8988T (cell line): ENCODE measurements around the gene DLEC1.
A peak's percentile ranks its signal among the peaks of the same experiment; 100 is the strongest.
"Not testable (repeated sequence)": the region's sequence is repeated elsewhere in the genome, so short reads cannot be mapped to it uniquely, and the experiment has no call there.

Experiments
- DNase-seq: peaks from one replicate; pipeline ENCODE4 v3.0.0; 2011

DLEC1 gene

DNA sequence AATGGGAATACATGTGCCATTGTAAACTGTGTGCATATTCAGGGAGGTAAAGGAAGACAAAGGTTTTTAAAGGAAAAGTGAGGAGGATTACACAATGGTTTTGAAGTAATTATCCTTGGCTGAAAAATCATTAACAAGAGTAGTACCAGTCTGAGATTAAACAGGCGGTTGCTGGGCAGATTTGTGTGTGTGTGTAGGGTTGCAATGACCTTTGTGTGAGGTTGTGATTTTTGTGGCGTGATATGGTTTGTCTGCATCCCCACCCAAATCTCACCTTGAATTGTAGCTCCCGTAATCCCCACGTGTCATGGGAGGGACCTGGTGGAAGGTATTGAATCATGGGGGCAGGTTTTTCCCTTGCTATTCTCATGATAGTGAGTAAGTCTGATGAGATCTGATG lies 7.0 kb downstream of the DLEC1 start:
- DNase-seq: no peak

DNA sequence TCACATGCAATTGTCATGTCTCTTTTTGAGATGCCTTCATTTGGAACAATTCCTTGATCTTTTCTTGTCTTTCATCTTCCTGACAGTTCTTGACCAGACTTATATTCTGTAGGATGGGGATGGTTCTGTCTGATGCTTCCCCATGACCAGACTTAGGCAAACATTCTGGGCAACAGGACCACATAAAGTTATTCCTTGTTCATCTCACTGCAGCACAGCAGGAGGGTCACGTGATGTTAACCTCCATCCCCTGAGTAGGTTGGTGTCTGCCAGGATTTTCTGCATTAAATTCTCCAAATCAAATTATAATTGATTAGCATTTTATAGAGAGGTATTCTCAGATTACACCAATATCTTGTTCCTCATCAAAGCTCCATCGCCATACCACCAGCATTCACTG lies 7.8 kb downstream of the DLEC1 start:
- DNase-seq: no peak

DNA sequence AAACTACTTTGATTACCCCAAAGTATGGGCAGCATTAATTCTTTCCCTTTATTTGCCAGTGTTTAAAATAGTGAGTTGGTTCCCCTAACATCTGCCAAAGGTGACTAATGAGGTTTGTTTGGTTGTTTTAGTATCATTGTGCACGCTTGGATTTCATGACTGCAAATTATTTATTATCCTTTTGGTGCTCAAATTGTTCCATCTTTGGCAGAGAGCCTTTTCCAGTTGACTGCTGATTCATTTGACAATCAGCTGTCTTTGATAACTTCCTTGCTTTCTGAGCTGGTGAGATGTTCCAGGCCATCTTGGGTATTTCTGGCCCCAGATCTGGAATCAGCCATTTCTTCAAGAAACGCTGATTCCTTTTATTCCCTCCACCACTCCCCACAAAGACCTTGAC lies 8.9 kb downstream of the DLEC1 start:
- no peak for DNase-seq

DNA sequence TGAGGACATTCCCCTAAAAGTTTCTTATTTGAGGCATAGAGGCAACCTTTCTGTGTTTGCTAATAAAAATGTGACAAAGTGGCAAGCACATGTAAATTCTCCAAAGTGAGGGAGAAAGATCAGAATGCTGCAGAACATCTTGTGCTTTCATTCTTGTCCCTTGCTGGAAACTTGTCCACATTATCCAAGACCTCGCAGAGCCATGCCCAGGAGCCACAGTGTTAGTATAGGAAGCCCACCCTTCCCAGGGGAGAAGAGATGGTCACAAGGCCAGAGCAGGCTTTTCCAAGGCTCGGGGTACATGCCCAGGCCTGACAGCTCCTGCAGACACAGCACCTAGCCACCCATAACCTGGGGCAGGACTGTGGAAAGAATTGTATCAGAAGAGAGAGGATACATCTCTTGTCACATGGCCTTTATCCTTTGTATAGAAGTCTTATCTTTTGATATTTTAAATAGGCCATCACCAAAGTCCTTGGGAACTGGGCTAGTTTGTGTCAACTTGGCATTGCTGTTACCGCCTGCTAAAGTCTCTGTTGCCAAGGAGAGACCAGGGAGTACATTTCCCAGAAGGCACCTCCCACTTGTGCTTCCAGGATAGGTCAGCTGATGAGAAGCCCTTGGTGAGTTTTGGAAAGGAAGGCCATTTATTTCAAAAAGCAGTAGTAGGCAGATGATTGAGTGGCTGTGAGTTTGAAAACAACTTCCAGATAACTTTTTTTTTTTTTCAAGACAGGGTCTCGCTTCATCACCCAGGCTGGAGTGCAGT lies 10.5 kb downstream of the DLEC1 start:
- no peak for DNase-seq

DNA sequence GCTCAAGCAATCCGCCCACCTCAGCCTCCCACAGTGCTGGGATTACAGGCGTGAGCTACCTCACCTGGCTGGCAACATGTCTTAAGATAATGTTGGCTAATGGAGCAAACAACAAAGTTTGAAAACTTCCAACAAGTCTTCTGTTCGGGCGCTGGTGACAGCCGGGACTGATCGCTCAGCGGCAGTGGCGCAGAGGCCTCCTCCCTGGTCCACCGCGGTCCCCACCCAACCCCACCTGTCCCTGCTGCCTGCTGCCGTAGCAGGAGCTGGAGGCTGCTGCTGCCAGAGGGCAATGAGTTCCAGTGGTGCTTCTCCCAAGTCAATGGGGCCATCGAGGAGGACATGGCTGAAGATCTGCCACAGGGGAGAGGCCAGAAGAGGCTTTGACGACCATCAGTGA lies 12.1 kb downstream of the DLEC1 start:
- no peak for DNase-seq

DNA sequence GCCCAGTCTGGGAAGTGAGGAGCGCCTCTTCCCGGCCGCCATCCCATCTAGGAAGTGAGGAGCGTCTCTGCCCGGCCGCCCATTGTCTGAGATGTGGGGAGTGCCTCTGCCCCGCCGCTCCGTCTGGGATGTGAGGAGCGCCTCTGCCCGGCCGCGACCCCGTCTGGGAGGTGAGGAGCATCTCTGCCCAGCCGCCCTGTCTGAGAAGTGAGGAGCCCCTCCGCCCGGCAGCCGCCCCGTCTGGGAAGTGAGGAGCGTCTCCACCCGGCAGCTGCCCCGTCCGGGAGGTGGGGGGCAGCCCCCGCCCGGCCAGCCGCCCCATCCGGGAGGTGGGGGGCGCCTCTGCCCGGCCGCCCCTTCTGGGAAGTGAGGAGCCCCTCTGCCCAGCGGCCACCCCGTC lies 14.3 kb downstream of the DLEC1 start:
- not testable (repeated sequence) for DNase-seq

DNA sequence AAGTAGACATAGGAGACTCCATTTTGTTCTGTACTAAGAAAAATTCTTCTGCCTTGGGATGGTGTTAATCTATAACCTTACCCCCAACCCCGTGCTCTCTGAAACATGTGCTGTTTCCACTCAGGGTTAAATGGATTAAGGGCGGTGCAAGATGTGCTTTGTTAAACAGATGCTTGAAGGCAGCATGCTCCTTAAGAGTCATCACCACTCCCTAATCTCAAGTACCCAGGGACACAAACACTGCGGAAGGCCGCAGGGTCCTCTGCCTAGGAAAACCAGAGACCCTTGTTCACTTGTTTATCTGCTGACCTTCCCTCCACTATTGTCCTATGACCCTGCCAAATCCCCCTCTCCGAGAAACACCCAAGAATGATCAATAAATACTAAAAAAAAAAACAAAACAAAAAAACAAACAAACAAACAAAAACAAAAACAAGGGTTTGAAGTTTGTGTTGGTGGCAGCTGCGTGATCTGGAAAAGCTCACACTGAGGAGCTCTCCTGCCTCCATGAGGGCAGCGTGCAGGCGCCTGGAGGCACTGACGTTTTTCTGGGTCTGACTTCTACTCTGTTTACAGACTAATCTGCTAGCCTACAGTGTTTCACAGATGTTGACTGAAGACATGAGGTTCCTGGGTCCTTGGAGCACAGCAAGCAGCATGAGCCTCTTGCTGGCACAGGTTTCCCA lies 14.9 kb downstream of the DLEC1 start:
- not testable (repeated sequence) for DNase-seq

DNA sequence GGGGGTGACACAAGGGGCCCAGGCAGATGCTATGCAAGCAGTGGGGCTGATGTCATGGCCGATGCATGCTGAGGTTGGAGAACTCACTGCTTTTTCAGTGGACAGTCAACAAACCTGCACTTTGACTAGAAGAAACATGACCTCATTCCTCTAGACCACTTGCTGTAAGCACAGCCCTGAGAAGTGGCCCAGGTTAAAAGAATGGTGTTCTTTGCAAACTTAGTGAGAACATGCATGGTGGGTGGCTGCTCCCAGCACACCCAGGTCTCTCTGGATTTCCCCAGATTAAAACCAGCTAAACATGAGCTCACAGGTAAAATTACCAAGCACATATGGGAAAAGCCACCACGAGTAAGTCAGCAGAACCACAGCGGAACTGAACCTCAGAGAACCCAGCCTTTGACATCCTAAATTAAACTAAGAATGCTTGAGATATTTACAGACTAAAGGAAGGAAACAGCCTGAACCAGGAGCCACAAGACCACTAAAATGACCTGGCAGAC lies 15.5 kb downstream of the DLEC1 start:
- DNase-seq: no peak

DNA sequence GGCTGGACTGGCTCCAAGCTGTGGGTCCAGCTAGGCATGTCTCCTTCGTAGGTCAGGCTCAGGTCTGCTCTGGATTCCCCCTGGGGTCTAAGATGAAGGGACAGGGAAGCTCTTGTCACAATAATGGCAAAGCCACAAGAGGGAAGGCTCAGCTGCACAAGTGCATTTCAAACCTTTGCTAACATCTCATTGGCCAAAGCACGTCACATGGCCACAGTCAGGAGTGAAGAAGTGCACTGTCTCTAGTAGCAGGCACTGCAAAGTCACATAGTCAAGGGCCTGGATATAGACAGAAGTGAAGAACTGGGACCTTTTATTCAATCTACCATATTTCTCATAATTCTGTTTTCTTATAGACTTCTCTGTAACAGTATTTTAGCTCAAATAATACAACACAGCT lies 20.1 kb downstream of the DLEC1 start:
- DNase-seq: no peak

DNA sequence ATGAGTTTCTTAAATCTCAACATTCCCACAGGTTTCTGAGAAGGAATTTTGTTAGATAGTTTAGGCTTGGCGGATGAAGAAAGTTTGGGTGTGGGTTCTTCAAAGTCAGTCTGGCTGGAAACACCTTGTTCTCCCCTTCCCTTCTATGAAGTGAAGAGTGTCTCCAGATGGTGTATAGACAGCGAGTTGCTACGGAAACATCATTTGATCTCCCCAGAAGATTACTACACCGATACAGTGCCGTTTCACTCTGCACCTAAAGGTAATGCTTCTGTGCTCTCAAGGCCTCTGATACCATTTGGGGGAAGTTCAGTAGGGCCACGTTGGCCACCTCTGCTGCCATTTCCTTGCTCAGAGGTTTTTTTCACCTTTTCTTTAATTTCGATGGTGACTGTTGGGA lies 20.6 kb downstream of the DLEC1 start:
- no peak for DNase-seq

DNA sequence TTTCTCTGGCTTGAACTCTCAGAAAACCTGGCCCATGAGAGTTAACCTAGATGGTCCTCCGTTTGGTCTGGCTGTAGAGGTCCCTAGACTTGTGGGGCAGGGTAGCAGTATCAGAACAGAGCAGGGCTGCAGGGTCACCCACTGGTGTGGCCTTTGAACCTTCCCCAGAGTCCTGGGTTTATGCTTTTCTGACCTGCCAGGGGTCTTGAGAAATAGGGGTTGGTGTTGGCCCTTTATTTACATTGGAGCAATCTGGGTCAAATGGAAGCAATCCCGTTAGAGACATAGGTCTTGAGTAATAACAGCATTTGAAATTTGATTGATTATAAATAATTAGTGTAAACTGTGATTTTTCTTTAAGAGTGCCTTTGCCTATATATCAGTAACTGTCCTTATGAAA lies 23.8 kb downstream of the DLEC1 start:
- DNase-seq: no peak

DNA sequence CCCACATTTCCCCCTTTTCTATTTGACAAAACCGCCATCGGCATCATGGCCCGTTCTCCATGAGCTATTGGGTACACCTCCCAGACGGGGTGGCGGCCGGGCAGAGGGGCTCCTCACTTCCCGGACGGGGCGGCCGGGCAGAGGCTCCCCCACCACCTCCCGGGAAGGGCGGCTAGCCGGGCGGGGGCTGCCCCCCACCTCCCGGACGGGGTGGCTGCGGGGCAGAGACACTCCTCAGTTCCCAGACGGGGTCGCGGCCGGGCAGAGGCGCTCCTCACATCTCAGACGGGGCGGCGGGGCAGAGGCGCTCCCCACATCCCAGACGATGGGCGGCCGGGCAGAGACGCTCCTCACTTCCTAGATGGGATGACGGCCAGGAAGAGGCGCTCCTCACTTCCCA lies 25.4 kb downstream of the DLEC1 start:
- DNase-seq: not testable (repeated sequence)

DNA sequence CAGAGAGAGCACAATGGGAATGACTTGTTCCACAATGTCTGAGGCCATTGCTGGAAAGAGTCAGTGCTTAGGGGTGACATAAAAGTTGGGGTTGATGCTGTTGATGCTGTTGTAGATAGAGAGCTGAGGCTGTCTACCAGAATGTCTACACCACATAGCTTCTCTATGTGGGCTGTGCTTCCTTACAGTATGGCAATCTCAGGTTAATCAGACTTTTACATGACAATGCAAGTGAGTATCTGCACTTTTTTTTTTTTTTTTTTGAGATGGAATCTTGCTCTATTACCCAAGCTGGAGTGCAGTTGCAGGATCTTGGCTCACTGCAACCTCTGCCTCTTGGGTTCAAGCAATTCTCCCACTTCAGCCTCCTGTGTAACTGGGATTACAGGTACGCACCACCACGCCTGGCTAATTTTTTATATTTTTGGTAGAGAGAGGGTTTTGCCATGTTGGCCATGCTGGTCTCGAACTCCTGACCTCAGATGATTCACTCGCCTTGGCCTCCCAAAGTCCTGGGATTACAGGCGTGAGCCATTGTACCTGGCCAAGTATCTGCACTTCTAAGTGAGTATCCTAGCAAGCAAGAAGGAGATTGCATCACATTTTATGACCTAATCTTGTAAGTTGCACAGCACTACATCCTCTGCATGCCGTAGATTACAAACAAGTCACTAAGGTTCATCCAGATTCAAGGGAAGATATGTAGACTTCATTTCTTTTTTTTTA lies 28.7 kb downstream of the DLEC1 start:
- DNase-seq: no peak

DNA sequence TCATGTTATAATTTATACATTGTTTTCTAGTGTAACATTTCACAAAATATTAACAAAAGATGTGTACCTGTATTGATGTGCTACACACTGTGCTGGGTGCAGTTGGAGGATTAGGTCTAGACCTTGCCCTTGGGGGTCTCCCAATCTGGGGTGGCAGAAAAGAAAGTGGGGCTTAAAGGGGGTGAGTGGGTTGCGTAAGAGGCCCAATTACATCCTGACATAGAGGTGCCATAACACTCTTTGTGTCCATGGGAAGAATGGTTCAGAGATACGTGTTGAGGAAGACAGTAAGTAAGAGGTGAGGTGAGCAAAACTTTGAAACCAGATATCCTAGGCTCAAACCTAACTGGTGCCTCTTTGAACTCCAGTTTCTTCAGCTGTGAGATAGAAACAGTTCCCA lies 31.0 kb downstream of the DLEC1 start:
- no peak for DNase-seq

DNA sequence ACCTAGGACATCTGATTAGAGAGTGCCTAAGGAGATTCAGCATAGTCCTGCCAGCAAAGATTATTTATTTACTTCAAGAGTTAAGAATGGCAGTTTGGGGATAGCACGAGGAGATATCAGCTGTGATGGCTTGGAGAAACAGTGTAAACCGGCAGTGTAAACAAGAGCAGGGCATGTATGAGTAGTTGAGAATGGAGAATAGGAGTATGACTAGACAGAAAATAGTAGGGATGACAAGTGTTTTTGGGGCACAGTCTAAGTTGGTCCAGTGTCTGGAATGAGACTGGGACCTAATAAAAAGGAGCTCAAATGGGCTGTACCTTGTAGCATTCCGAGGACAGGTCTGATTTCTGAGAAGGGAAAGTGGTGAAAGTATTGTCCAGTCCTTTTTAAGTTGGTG lies 38.1 kb downstream of the DLEC1 start:
- not testable (repeated sequence) for DNase-seq

DNA sequence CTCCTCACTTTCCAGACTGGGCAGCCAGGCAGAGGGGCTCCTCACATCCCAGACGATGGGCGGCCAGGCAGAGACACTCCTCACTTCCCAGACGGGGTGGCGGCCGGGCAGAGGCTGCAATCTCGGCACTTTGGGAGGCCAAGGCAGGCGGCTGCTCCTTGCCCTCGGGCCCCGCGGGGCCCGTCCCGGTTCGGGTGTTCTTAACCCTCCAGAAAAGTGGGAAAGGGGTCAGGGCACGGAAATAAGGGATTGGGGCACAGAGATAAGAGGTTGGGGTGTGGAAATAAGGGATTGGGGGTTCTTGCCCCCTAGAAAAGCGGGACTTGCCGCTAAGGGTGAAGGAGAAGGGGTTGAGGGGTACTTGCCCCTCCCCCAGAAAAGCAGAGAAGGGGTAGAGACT lies 43.3 kb downstream of the DLEC1 start:
- not testable (repeated sequence) for DNase-seq

DNA sequence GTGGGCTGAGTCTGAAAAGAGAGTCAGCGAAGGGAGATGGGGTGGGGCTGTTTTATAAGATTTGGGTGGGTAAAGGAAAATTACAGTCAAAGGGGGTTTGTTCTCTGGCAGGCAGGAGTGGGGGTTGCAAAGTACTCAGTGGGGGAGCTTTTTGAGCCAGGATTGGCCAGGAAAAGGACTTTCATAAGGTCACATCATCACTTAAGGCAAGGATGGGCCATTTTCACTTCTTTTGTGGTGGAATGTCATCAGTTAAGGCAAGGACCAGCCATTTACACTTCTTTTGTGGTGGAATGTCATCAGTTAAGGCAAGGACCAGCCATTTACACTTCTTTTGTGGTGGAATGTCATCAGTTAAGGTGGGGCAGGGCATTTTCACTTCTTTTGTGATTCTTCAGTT lies 44.2 kb downstream of the DLEC1 start:
- not testable (repeated sequence) for DNase-seq

DNA sequence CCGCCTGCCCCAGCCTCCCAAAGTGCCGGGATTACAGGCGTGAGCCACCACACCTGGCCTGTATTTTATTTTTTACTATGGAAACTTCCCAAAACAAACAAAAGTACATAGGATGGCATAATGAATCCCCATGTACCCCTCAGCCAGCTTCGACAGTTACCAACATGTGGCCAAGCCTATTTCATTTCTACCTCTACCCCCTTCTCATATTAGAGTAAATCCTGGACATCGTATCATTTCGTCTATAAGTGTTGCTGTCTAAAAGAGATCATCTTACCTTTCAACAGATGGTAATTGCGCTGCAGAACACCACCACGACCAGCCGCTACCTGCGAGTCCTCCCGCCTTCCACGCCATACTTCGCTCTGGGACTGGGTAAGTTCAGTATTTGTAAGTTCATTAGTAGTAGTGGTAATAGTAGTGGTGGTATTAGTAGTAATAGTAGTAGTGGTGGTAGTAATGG lies 44.9 kb downstream of the DLEC1 start:
- DNase-seq: no peak

DNA sequence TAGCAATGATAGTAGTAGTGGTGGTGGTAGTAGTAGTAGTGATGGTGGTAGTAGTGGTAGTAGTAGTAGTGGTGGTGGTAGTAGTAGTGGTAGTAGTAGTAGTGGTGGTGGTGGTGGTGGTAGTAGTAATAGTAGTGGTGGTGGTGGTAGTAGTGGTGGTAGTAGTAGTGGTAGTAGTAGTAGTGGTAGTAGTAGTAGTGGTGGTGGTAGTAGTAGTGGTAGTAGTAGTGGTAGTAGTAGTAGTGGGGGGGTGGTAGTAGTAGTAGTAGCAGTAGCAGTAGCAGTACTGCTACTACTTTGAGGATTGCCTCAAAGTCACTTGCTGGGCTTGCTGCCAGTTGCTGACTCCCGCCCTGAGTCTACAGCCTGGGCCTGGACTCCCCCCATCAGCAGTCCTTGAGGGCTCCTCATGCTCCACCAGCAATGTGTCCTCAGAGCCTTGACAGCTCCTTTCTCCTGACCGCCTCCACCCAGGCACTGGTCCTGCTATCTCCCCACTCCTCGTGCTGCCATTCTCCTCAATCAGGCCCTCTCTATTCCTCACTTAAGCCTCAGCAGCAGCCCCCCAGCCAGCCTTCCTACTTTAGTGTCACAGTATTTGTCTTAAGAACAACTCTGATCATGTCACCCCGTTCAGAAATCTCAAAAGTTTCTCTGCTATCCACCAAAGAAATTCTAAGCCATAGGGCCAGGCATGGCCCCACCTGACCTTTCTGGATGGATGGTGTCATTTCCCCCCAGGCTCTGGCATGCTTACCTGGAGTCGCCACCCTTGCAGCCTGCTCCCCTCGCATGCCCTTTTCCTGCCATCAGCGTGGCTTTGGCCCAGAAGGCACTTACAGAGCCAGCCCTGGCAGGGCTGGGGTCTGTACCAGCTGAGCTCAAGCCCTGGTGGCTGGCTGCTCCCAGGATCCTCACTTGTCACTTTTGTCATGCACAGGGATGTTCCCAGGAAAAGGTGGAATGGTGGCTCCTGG lies 45.6 kb downstream of the DLEC1 start:
- DNase-seq: peak; percentile 64

DNA sequence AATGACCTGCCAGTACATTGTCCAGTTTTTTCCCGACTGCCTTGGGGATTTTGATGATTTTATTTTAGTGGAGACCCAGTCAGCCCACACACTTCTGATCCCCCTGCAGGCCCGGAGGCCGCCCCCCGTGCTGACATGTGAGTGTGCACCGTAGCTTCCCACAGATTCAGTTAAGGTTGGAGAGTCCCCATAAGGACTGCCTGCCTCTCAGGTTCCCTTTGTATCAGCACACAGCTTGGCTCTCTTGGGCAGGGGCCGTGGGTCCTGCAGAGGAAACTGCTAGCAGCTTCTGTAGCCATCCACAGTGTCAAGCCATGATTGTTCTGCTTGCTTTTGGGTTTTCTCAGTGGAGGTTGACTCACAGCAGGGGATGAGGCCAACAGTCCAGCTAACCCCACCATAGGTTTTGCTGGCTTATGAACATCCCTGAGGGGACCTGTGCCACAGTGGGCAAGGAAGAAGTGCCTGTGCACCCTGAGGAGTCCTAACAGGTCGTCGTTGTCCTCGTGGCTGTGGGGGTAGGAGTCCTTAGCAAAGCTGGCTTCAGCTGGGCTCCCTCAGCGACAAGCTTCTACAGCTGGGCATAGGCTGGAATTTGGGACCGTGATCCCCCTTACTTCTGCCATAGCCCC lies 46.4 kb downstream of the DLEC1 start:
- no peak for DNase-seq

DNA sequence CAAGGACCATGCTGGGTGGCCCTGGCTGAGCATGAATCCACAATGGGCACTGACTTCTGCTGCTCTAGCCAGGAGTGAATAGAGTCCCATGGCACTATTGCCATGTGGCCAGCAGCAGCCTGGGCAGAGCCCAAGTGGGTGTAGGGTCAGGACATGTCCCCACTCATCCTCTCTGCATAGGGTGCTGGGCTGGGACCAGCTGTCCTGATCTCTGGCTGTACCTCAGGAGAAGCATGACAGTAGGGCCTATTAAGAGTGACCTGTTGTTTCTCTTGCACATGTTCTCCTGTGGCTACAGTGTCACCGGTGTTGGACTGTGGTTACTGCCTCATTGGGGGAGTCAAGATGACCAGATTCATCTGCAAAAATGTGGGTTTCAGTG lies 46.9 kb downstream of the DLEC1 start:
- no peak for DNase-seq

DNA sequence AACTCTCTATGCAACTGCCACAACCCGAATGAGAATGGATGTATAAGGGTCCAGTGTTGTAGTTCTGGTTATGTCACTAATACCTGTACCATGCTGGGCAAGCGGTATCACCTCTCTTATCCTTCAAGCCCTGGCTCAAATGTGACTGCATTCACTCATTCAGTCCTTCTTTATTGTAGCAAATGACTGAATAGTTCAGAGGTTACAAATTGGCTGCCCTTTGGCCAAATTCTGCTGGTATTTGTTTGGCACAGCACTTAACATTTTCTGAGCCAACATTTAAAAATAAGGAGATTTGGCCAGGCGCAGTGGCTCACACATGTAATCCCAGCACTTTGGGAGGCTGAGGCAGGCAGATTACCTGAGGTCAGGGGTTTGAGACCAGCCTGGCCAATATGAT lies 47.5 kb downstream of the DLEC1 start:
- DNase-seq: no peak
